Femur (tissue), 1 donor: ENCODE data around the gene MRPL57.
"Not testable (repeated sequence)": the region's sequence is repeated elsewhere in the genome, so short reads cannot be mapped to it uniquely, and the experiment has no call there.

Source experiments
- DNase-seq: peaks from one replicate; pipeline ENCODE4 v3.0.0-alpha.2; 2017

Gene MRPL57

DNA sequence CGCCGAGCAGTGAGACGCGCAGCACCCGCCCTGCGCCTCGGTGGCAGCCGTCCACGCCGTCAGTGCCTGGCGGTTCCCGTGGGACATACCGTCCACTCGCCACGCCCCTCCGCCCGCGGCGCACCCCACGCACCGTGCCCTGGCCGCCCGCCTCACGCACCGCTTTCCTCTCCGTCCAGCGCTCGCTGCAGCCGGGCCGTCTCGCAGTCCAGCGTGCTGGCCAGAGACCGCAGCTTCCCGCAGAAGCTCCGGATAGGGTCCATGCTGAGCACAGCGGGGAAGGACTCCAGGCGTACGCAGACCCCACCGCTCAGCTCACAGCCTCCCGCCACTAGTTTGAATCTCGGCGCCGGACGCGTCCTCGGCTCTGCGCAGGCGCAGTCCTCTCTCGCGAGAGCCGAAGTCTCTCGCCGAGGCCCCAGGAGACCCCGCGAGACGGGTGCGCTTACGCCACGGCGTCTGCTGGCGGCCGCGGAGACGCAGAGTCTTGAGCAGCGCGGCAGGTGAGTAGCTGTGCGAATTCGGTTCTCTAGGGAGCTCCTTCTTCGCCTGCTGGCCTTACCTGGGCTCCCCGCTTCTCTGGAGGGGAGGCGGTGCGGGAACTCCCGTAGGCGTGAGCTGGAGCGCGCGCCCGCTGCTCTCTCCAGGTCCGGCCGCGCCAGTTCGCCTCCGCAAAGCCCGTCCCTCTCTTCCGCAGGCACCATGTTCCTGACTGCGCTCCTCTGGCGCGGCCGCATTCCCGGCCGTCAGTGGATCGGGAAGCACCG, at the start of gene MRPL57, which contains the start of gene SKA3:
MRPL57 (plus strand) TSS at position 444 of the 767 bp plus-strand sequence; CDS start at position 703, 259 bp downstream.
SKA3 (minus strand) TSS at position 338 of the 767 bp plus-strand sequence; CDS start at position 263, 75 bp downstream.
- DNase-seq: peak; percentile 96

DNA sequence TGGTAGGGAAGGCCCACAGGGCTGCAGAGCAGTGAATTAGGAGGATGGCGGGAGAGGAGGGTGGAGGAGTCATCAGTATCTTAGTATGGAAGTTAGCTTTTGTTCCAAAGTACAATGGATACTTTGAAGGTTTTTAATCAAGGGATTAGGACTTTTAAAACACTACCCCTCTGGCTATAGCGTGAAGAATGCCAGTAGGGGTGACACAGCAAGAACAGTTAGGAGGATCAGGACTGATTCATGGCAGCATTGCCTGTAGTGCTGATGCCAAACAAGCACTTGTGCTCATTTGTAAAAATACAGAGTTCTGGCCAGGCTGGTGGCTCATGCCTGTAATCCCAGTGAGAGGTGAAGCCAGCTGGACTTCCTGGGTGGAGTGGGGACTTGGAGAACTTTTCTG, 46.3 kb upstream of the MRPL57 start:
- no peak for DNase-seq

DNA sequence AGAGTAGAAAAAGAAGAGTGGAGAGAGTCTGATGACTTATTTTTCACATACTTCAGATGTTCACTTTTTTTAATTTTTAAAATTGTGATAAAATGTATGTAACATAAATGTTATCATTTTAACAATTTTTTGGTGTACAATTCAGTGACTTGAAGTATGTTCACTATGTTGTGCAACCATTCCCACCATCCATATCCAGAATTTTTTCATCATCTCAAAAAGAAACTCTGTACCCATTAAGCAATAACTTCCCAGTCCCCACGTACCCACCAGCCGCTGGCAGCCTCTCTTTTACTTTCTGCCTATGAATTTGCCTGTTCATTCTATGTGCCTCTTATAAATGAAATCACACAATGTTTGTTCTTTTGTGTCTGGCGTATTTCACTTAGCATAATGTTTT, 43.4 kb upstream of the MRPL57 start:
- no peak for DNase-seq

DNA sequence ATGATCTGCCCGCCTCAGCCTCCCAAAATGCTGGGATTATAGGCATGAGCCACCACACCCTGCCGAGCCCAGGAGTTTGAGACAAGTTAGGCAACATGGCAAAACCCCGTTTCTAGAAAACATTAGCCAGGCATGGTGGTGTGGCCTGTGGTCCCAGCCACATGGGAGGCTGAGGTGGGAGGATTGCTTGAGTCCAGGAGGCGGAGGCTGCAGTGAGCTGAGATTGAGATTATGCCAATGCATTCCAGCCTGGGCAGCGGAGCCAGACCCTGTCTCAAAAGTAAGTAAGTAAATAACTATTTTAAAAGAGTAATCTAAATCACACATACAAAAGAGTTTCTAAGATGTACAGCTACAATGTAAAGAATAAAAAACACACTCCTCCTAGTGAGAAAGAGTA, 42.0 kb upstream of the MRPL57 start:
- DNase-seq: no peak

DNA sequence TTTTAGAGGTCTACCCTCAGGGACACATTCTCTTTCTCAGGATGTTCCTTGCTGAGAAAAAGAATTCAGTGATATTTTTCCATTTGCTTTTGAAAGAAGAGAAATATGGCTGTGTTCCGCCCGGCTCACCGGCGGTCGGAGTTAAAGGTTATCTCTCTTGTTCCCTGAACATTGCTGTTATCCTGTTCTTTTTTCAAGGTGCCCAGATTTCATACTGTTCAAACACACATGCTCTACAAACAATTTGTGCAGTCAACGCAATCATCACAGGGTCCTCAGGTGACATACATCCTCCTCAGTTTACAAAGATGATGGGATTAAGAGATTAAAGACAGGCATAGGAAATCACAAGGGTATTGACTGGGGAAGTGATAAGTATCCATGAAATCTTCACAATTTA, 40.6 kb upstream of the MRPL57 start:
- DNase-seq: not testable (repeated sequence)

DNA sequence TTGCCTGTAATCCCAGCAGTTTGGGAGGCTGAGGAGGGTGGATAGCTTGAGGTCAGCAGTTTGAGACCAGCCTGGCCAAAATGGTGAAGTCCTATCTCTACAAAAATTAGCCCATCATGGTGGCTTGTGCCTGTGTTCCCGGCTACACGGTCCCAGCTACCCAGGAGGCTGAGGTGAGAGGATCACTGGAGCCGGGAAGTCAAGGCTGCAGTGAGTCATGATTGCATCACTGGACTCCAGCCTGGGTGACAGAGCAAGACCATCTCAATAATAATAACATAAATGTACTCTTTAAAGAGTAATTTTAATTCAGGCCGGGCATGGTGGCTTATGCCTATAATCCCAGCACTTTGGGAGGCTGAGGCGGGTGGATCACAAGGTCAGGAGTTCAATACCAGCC, 38.8 kb upstream of the MRPL57 start:
- DNase-seq: no peak

DNA sequence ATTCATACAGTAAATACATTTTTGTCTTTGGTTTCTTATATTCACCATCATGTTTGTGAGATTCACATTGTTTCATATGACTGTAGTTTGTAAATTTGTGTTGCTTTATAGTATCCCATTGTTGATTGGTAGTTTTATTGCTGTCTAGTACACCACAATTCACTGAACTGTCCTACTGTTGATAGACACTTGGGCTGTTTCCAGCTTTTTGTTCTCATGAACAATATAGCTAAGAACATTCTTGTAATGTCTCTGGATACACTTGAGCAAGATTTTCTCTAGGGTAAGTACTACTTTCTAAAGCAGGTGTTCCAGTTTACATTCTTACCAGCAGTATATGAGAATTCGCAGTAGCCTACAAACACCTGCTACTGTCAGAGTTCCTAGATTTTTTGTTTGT, 37.9 kb upstream of the MRPL57 start:
- DNase-seq: no peak

DNA sequence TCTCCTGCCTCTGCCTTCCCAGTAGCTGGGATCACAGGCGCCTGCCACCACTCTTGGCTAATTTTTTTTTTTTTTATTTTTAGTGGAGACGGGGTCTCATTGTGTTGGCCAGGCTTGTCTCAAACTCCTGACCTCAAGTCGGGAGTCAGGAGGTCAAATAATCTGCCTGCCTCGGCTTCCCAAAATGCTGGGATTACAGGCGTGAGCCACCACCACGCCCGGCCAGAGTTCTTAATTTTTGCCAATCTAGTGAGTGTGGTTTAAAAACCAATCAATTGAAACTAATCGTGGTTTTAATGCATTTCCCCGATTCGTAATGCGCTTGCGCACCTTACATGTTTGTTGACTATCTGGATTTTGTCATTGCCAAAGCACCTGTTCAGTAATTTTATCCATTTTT, 37.1 kb upstream of the MRPL57 start:
- DNase-seq: peak; percentile 28

DNA sequence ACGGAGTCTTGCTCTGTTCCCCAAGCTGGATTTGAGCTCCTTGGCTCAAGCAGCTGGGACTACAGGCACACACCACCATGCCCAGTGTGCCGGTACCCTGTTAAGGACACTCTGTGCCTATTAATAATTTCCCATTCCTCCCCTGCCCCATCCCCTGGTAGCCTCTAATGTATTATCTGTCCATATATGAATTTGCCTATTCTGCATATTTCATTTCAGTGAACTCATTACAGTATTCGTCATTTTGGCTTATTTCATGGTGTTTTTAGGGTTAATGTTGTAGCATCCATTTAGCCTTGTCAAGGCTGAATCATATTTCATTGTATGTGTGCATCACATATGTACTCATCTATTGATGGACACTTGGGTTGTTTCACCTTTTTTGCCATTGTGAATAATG, 33.7 kb upstream of the MRPL57 start:
- DNase-seq: no peak

DNA sequence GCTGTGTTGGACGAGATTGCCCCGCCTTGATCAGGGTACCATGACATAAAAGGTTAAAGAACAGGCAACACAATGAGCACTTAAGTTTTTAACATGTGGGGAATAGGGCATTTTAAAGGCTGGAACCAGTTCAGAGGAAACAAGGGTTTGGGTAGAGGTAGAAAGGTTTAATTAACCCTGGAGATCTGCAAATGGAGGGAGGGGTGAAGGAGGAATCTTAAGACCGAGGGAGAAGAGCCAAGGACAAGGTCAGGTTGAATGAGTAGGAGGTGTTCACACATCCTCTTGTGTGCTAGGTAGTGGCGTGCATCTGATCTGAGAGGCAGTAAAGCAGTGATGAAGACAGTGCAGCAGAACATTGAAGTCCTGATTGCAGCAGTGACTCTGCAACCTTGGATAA, 28.6 kb upstream of the MRPL57 start:
- no peak for DNase-seq

DNA sequence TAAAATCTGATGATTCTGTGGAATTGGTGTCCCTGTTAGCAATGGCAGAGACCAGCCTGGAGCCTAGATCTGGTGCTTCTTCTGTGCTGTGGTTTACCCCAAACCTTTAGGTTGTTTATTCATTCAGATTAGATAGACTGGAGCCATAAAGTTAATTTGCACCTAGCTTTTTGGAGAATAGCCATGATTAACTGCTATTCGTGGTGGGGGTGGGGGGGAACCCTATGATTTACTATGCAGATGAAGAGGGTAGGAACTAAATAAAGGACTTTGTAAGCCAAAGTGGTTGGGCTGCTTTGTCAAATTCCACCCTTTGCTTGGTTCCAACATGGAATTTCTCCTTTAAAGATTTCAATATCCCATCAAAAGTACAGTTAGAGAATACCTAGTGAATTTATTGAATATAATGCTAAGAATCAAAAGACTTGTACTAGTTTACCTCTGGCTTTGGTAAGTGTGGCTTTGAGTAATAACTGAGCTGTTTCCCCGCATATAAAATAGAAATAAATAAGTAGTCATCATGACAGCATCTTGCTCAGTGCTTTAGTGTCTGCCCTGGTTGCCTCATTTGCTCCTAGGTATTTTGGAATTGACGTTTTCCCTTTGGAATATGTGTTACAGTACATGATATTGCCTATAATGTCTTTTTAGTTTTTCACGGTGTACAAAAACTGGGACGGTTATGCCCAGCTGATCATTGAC, 27.8 kb upstream of the MRPL57 start:
- DNase-seq: no peak

DNA sequence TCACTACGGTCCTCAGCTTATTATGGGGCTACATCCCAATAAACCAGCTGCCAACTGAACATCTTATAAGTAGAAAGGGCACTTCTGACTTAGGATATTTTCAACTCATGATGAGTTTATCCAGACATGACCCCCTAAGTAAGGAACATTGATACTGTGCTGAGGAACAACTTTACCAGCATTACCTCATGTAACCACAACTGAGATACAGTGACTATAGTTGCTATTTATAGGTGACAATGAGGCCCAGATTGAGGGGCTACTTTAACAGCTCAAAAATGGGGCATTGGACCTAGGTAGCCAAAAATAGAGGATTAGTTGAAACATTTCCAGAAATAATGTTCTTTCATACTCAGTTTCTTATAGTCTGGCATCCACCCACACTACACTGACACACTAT, 26.9 kb upstream of the MRPL57 start:
- no peak for DNase-seq

DNA sequence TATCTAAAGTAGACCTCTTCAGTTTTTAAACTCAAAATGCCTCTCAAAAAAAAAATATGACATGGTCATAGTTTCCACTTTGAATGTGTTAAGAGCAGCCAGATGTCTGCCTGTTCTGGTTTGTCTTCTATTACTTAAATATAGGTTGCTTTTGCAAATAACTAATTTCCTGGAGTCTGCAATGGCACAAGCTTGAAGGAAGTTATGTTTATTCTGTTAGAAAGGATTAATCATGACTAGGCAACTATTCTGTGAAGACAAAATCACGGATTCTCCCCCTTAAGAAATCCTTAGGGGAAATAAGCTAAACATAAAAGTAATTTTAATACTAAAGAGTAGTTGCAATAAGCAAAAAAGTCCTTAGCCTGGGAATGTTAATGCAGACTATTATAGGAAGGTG, 26.4 kb upstream of the MRPL57 start:
- DNase-seq: no peak

DNA sequence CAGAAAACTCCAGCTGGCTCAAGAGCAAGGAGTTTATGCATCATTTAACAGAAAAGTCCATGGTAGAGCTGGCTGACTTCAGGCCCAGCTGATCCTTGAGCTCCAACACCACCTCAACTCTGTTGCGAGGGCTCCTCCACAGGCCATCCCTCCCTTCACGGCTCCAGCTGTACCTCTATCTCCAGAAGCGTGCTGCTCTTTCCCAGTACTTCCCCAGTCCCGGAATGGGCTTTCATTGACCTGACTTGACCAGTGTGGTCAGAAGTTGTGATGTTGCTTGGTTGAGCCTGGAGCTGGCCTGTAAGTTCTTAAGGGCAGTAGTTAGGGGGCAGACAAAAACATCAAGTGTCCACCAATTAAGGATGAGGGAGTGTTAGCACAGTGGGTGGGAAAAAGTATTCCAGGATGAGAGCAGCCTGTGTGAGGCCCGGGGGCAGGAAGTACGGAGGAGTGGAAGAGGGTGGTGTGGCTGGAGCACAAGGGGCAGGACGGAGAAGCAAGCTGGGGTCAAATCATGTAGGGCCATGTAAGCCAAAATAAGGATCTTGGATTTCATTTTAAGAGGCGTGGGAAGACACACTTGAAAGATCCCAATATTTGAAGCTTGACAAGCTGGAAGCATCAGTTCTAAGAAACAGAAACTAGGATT, 24.1 kb upstream of the MRPL57 start:
- no peak for DNase-seq

DNA sequence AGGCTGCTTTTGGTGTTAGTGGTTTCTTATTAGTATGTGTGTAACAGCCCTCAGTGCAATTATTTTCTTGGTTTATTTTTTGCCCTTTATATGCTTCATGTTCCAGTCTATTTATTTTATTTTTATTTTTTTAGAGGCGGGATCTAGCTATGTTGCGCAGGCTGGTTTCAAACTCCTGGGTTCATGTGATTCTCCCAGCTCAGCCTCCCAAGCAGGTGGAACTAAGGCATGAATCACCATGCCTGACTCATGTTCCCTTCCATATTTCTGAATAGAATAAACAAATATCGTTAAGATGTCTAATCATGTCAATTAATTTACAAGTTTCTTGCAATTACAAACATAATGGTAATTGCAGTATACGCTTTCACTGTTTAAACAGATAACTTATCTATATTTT, 11.8 kb upstream of the MRPL57 start:
- no peak for DNase-seq

DNA sequence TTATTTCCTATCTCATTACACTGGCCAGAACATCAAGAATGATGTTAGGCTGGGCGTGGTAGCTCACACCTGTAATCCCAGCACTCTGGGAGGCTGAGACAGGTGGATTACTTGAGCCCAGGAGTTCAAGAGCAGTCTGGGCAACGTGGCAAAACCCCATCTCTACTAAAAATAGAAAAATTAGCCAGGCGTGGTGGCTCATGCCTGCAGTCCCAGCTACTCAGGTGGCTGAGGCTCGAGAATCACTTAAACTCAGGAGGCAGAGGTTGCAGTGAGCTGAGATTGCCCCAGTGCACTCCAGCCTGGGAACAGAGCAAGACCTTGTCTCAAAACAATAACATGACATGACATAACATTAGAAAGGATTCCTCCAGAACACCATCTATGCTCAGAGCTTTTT, 10.9 kb upstream of the MRPL57 start:
- not testable (repeated sequence) for DNase-seq

DNA sequence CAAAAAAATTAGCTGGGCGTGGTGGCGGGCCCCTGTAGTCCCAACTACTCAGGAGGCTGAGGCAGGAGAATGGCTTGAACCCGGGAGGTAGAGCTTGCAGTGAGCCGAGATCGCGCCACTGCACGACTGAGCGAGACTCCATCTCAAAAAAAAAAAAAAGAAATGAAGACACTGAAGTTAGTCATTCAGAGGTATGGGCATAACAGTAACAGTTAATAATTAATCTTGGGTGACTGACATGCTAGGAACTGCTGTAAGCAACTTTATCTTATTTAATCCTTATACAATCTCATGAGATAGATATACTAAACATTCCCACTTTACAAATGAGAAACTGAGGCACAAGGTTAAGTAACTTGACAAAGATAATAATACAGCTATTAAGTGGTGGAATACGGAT, 5.0 kb upstream of the MRPL57 start:
- DNase-seq: no peak

DNA sequence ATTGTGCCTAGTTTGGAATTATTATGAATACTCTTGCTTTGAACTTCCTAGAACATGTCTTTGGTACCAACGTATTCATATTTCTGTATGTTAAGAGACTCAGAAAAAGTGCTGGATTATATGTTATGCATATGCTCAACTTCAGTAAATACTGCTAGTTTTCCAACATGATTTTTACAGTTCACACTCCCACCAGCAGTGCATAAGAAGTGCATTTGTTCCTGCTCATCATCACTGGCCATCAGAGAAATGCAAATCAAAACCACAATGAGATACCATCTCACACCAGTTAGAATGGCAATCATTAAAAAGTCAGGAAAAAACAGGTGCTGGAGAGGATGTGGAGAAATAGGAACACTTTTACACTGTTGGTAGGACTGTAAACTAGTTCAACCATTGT, 2.7 kb upstream of the MRPL57 start:
- DNase-seq: not testable (repeated sequence)

DNA sequence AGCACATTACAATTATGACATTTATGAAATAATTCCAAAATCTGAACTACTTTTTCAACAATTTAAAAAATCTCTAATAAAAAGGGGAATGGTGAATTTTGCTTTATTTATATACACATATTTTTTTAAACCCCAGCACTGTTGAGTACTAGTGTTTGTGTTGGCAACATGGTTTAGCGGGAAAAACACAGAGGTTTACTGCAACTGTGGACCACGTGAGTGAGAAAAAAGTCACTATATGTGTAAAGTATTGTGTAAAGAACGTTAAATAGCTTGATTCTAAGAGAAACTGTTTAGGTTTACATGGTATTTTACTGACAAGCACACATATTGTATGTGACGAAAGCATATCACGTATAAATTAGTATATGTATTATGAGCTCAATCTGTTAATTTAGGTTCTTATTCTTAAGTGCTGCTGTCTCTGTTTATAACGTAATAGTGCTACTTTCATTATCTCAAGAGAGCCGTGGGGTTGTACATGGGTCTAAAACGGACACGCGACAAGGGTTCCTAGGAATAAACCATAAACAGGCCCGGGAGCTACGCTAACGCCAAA, 723 bp upstream of the MRPL57 start:
- no peak for DNase-seq

DNA sequence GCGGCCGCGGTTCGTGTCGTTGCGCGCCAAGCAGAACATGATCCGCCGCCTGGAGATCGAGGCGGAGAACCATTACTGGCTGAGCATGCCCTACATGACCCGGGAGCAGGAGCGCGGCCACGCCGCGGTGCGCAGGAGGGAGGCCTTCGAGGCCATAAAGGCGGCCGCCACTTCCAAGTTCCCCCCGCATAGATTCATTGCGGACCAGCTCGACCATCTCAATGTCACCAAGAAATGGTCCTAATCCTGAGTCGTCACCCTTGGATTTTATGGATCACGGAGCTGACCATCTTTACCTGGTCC, 475 bp downstream of the MRPL57 start:
- no peak for DNase-seq

DNA sequence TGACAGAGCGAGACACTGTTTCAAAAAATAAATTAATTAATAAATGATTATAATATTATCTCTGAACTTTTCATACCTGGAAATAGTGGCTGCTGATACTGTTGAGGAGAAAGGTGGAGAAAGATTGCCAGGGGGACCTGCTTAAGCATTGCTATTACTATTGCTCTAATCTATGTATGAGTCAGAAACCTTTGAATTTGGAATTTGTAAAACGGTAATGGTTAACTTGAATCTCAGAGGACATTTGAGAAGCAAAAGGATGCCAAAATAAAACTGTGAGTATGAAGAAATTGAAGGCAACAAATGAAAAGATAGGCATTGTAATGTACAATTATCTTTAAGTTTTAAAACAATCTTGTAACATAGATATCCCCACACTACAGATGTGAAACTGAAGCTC, 5.2 kb downstream of the MRPL57 start:
- DNase-seq: no peak

DNA sequence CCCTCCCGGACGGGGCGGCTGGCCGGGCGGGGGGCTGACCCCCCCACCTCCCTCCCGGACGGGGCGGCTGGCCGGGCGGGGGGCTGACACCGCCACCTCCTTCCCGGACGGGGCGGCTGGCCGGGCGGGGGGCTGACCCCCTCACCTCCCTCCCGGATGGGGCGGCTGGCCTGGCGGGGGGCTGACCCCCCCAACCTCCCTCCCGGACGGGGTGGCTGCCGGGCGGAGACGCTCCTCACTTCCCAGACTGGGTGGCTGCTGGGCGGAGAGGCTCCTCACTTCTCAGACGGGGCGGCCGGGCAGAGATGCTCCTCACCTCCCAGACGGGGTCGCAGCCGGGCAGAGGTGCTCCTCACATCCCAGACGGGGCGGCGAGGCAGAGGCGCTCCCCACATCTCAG, 10.0 kb downstream of the MRPL57 start:
- DNase-seq: not testable (repeated sequence)

DNA sequence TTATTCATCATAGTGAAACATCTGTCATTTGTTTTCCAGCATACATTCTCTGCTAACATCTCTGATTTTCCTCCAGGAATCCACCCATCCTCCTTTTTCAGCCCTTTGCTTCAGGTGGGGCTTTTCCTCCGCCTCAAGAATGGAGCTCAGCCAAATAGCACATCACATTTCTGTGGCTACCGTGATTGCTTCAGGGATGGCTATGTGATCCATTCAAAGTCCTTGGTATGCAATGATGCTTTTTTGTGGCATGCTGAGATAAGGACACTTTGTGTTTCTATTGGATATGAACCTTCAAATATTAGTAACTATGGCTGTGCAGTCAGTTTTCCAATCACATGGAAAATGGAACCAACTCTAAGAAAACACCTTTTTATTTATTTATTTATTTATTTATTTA, 18.3 kb downstream of the MRPL57 start:
- DNase-seq: not testable (repeated sequence)
